NCI-H748 (cell line): Measurements from ENCODE around the gene ATP2B2.

Experiments
- DNase-seq: peaks from one replicate; lab custom pipeline; 2025; ENCODE audit not compliant: unreplicated experiment; lab: John Stamatoyannopoulos, UW

Gene ATP2B2

DNA sequence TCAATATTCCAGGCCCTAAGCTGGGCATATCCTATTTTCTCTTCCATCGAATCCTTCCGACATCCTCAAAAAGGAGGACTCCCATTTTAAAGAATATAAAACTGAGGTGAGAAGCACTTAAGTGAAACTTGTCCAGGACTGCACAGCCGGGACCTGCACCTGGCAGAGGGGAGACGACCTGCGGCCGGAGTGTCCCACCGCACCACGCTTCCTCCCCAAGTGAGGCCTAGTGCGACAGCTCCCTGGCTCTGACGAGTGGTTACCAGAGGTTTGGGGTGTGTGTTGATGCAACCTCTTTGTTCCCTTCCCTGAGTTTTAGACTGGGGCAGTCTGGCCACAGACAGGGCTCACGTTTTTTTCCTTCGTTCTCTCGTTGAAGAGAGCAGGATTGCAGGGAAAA lies 24.9 kb upstream of the ATP2B2 start:
- no peak for DNase-seq

DNA sequence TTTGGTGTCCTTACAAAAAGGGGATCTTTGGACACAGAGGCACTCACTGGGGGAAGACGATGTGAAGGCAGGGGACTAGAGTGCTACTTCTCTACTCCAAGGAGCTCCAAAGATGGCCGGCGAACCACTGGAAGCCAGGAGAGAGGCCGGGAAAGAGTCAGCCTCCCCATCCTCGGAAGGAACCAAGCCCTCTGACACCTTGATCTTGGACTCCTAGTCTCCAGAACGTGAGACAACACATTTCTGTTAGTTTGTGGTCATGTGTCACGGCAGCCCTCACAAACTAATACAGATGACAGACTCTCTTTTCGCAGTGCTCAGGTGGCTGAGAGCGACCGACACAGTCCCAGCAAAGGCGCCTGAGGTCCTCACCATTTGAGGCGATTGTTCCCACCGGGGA lies 24.4 kb upstream of the ATP2B2 start:
- DNase-seq: no peak

DNA sequence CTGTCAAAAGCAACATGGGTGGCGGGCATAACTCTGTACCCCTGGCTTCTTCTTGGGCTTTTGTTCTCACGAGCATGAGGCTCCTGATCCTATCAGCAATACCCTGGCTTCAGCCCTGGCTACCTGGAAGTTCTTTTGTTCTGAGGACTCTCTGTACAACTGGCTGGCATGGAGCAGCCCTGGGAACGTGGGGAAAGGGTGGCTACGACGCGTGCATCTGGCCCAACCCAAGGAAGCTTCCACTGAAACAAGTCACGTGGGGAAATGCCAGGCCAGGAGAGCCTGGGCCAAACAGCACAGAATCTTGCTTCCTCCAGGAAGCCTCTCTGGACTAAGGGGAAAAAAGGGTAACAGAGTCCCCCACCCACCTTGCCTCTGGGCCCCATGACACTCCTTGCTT lies 22.7 kb upstream of the ATP2B2 start:
- no peak for DNase-seq

DNA sequence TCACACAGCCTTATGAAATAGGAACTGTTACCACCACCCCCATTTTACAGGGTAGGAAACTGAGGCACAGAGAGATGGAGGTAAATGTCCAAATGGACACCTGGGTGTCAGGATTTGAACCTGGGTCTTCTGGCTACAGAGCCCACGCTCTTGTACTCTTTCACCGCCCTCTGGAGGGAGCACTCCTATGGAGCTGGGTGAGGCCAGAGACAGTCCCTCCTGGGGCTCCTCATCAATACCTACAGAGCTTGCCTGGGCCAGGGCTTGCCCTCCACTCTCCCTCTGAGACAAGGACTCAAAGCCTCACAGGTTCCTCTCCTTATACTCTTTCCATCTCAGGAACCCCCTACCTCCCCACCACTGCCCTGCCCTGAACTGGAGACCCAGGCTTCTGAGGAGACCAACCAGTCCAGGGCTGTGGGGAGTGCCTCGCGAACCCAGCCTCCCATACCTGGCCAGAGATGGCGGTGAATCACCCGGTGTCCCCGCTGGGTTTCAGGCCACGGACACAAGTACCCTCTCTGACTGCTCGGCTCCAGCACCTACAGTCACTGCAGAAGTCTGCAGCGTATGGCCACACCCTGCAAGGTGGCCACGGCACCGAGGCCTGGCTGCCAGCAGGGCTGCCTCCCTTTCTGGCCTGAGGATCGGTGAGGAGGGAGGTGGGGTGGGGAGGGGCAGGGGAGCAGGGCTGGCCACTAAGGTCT lies 22.1 kb upstream of the ATP2B2 start:
- no peak for DNase-seq

DNA sequence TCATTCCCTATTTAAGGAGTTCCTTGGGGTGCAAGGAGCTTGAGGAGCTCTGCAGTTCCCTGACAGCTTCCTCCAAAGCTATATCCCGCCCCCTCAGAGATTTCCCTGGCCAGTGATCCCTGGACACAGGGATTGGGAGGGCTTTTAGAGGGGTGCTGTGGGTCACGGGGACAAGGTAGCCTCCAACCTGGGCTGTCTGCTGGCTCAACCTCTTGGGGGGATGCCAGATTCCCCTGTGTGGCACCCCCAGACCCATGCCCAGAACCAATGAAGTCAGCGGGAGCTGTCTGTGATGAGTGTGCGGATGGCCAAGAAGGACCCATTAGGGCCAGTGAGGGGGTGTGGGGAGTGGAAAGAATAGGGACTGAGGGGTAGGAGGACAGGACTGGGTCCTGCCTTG lies 21.0 kb upstream of the ATP2B2 start:
- no peak for DNase-seq

GRCh38 chr3:10524799-10525301 lies 19.5 kb upstream of the ATP2B2 start:
- no peak for DNase-seq

DNA sequence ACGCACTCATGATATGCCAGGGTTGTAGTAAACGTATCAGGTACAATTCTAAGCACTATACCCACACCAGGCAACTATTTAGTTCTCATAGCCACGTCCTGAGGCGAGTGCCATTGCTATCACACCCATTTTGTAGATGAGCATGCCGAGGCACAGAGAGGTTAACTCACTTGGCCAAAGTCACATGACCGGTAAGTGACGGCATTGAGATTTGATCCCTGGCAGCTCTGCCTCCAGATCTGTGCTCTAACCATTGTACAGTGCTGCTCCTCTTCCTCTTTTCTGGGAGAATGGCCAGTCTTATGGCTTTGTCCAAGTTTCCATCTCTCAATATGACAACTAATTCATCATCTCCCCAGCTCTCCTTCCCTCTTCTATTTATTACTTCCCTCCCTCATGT lies 18.9 kb upstream of the ATP2B2 start:
- DNase-seq: no peak

- DNase-seq: no peak
Measured at GRCh38 chr3:10523561-10523960, 18.2 kb upstream of the ATP2B2 start.

GRCh38 chr3:10522646-10523303 lies 17.4 kb upstream of the ATP2B2 start:
- peak; percentile 43 for DNase-seq

- no peak for DNase-seq
Measured at GRCh38 chr3:10521772-10522441, 16.5 kb upstream of the ATP2B2 start.

- DNase-seq: no peak
Measured at GRCh38 chr3:10520072-10520471, 14.7 kb upstream of the ATP2B2 start.

GRCh38 chr3:10519236-10519635 lies 13.8 kb upstream of the ATP2B2 start:
- DNase-seq: no peak

GRCh38 chr3:10518506-10519150 lies 13.2 kb upstream of the ATP2B2 start:
- no peak for DNase-seq

GRCh38 chr3:10517627-10518026 lies 12.2 kb upstream of the ATP2B2 start:
- no peak for DNase-seq

- no peak for DNase-seq
Measured at GRCh38 chr3:10516544-10517452, 11.4 kb upstream of the ATP2B2 start.

- DNase-seq: no peak
Measured at GRCh38 chr3:10515884-10516495, 10.6 kb upstream of the ATP2B2 start.

DNA sequence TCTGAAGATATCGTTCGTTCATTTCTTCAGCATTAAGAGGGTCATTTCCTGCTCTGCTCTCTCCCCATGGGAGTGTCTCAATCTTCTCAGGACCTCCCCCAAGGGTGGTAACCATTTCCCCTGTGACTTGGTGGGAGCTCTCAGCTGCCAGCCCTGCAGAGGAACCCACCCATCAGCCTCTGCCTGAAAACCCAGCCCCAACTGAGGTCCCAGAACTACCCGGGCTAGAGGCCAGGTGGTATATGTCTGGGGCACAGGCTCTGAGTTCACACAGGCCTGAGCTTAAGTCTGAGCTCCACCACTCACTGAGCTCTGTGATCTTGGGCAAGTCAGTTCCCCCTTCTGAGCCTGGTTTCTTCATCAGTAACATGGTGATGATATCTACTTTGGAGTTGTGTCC lies 10.0 kb upstream of the ATP2B2 start:
- DNase-seq: no peak

DNA sequence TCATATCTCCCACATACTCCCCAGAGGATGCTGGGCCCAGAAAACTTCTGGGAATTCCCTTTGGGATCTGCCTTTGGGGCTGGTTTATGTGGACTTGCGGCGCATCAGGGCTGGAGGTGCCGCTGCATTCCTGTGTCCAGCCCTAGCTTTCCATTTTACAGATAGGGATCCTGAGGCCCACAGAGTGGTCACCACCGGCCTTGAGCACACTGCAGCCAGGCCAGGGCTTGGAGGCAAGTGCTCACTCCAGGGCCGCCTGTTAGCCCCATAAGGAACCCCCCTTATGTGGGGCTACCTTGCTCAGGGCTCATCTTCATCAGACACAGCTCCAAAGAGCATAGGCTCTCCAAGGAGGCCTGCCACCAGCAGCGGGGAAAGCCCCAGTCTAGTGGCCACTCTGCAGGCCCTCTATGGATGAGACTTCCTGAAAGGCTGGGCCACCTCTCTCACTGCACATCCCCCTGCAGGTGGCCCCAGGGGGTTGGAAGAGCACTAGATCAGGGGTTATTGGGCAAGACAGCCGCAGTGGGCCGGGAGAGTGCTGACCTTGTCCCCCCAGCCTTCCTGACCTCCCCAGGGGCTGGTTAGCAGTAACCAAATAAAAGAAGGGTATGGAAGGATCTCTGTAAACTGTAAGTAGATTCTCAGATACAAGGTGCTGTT lies 9.2 kb upstream of the ATP2B2 start:
- no peak for DNase-seq

GRCh38 chr3:10513306-10513705 lies 7.9 kb upstream of the ATP2B2 start:
- no peak for DNase-seq

- no peak for DNase-seq
Measured at GRCh38 chr3:10512687-10513086, 7.3 kb upstream of the ATP2B2 start.
